Activated CD4-positive, alpha-beta T cell treated with anti-CD3 and anti-CD28 coated beads for 4 hours (primary cell): Measurements from ENCODE around the gene LAMB2.
A peak's percentile ranks its signal among the peaks of the same experiment; 100 is the strongest.

Experiments
- DNase-seq, 2 donors: peaks; one replicate each; pipeline ENCODE4 v3.0.0-alpha.2; 2020

Gene LAMB2

GRCh38 chr3:49120096-49120437 lies 12.8 kb downstream of the LAMB2 start:
- no peak for DNase-seq

- DNase-seq = no peak
These were observed 13.4 kb downstream of the LAMB2 start for GRCh38 chr3:49119439-49119838.

GRCh38 chr3:49119036-49119435 lies 13.8 kb downstream of the LAMB2 start:
- no peak for DNase-seq

- DNase-seq = no peak
These were observed 20.6 kb downstream of the LAMB2 start for GRCh38 chr3:49112262-49112661.

GRCh38 chr3:49111347-49111746 lies 21.5 kb downstream of the LAMB2 start:
- DNase-seq = no peak

GRCh38 chr3:49110780-49111179 lies 22.1 kb downstream of the LAMB2 start:
- no peak for DNase-seq

GRCh38 chr3:49108346-49108745 lies 24.5 kb downstream of the LAMB2 start:
- DNase-seq = no peak

- peak; percentile 83 for DNase-seq
These were observed 28.2 kb downstream of the LAMB2 start, which contains the start of gene QARS1 for GRCh38 chr3:49104427-49105291. TSS of gene QARS1 (minus strand) at chr3:49104757. CDS start at chr3:49104733, 24 bp downstream.

- DNase-seq = no peak
These were observed 28.8 kb downstream of the LAMB2 start for GRCh38 chr3:49104052-49104426.

GRCh38 chr3:49100046-49100615 lies 32.7 kb downstream of the LAMB2 start:
- DNase-seq = no peak

- no peak for DNase-seq
These were observed 33.8 kb downstream of the LAMB2 start for GRCh38 chr3:49098910-49099630.

GRCh38 chr3:49098429-49098828 lies 34.4 kb downstream of the LAMB2 start:
- no peak for DNase-seq

GRCh38 chr3:49093853-49094767 lies 38.7 kb downstream of the LAMB2 start, which contains the start of gene QRICH1:
TSS of gene QRICH1 (minus strand) at chr3:49094071. CDS start at chr3:49077017, 17,054 bp downstream.
- DNase-seq = peak; percentile 94 to 97

GRCh38 chr3:49092938-49093852 lies 39.7 kb downstream of the LAMB2 start:
- DNase-seq = peak; percentile 75

GRCh38 chr3:49081429-49081828 lies 51.4 kb downstream of the LAMB2 start:
- DNase-seq = no peak

GRCh38 chr3:49079270-49079669 lies 53.6 kb downstream of the LAMB2 start:
- no peak for DNase-seq

- DNase-seq = no peak
These were observed 56.2 kb downstream of the LAMB2 start for GRCh38 chr3:49076646-49077045.

- no peak for DNase-seq
These were observed 56.7 kb downstream of the LAMB2 start for GRCh38 chr3:49076116-49076515.
